ENCODE data around the gene COMMD2.

COMMD2 gene

GRCh38 chr3:149790698-149791097 is 38.4 kb upstream of the COMMD2 start:
- TF ChIP-seq, protein P1, sequence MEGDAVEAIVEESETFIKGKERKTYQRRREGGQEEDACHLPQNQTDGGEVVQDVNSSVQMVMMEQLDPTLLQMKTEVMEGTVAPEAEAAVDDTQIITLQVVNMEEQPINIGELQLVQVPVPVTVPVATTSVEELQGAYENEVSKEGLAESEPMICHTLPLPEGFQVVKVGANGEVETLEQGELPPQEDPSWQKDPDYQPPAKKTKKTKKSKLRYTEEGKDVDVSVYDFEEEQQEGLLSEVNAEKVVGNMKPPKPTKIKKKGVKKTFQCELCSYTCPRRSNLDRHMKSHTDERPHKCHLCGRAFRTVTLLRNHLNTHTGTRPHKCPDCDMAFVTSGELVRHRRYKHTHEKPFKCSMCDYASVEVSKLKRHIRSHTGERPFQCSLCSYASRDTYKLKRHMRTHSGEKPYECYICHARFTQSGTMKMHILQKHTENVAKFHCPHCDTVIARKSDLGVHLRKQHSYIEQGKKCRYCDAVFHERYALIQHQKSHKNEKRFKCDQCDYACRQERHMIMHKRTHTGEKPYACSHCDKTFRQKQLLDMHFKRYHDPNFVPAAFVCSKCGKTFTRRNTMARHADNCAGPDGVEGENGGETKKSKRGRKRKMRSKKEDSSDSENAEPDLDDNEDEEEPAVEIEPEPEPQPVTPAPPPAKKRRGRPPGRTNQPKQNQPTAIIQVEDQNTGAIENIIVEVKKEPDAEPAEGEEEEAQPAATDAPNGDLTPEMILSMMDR (IDR thresholded peaks at IDR 0.05; ENCODE audit: low read length, missing control alignments): no peak
- H3K4me3 ChIP-seq (replicated peaks; ENCODE audit: low read depth, low read length): no peak overlapping the region
- DNase-seq (ENCODE audit: low read depth): no peak

DNA sequence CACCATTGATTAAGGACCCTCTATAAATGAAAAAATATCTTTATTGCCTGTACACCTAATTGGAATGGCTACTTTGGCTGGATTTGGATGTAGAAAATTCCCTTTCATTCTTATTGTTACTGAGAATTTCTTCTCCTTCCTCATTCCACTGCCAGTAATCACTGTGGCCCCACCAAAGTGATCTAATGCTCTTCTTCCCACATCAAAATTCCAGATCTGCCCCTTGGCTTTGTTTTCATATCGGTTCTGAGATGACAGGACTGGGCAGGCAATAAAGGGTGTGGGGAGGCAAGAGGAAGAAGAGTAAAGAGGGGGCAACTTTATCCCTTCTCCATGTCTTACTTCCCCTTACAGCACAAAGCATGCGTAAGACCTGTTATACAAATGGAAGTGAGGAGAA is 38.0 kb upstream of the COMMD2 start:
- no peak for DNase-seq (ENCODE audit: low read depth)
- H3K4me3 ChIP-seq (replicated peaks; ENCODE audit: low read depth, low read length): no peak overlapping the region
- TF ChIP-seq, protein P1 (IDR thresholded peaks at IDR 0.05; ENCODE audit: low read length, missing control alignments): no peak

GRCh38 chr3:149784064-149784704 is 31.9 kb upstream of the COMMD2 start:
- TF ChIP-seq, protein P1 (IDR thresholded peaks at IDR 0.05; ENCODE audit: low read length, missing control alignments): no peak
- DNase-seq (ENCODE audit: low read depth): peak; percentile 14
- no peak overlapping the region for H3K4me3 ChIP-seq (replicated peaks; ENCODE audit: low read depth, low read length)

DNA sequence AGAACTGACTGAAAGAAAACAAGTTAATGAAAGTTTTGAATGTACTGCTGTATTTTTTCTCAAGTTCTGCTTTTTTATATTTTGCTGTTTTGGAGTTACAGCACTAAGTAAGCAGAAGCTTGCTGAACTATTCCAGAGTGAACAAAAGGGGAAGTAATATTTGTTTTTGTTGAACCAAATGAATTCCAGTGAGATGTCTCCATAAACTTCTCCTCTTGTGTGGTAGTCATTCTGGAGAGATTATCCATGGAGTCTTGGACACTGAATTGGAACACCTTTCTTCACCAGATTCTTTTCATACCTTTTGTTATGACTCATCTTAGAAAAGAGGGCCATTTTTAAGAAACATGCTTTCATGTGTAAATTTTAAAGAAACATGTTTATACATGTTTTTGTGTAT is 31.3 kb upstream of the COMMD2 start:
- no peak overlapping the region for H3K4me3 ChIP-seq (replicated peaks; ENCODE audit: low read depth, low read length)
- DNase-seq (ENCODE audit: low read depth): peak; percentile 68
- TF ChIP-seq, protein P1 (IDR thresholded peaks at IDR 0.05; ENCODE audit: low read length, missing control alignments): no peak

- no peak overlapping the region for H3K4me3 ChIP-seq (replicated peaks; ENCODE audit: low read depth, low read length)
- DNase-seq (ENCODE audit: low read depth): no peak
These were observed 29.5 kb upstream of the COMMD2 start for GRCh38 chr3:149781741-149782140.

GRCh38 chr3:149781211-149781610 is 28.9 kb upstream of the COMMD2 start:
- DNase-seq (ENCODE audit: low read depth): no peak
- TF ChIP-seq, protein P1 (IDR thresholded peaks at IDR 0.05; ENCODE audit: low read length, missing control alignments): no peak
- no peak overlapping the region for H3K4me3 ChIP-seq (replicated peaks; ENCODE audit: low read depth, low read length)

More at GRCh38 chr3:149781741-149782140, 29.5 kb upstream of the COMMD2 start:
- TF ChIP-seq, protein P1 (IDR thresholded peaks at IDR 0.05; ENCODE audit: low read length, missing control alignments): no peak

All from fibroblast of pulmonary artery (primary cell).